ENCODE results near the gene SRP68. TPM values are rescaled to one million over a fixed set of nuclear protein-coding genes. Genes with fewer than 3 reads are reported as not detected.

The SRP68 gene
- total and polyA plus RNA-seq, 7 donors: 72.4 to 141 (median 100.0) TPM

- no peak for TF ChIP-seq CTCF (IDR thresholded peaks at IDR 0.05)
- Histone ChIP-seq H3K4me3 (no peak overlapping the region), H3K9me3 (no peaks in the 10 kb centered on the region), H3K27me3 (ENCODE audit: insufficient read depth in 3 of 3, low read length in 2 of 3) (no peaks in the 10 kb centered on the region), H3K4me1 (no peaks in the 10 kb centered on the region), H3K27ac (no peak overlapping the region), H3K36me3 (ENCODE audit: insufficient read depth in 1 of 2, low read depth in 1 of 2) (peaks cover 5 to 98% of the 10 kb centered on the region in 2 donors)
- ATAC-seq (no peak), DNase-seq (no peak)
- 83 to 93% (median 88%) methylated on average over 8 to 11 of the region's 11 CpGs for WGBS, 3 donors
- intact Hi-C loops (cut with DNase I): no loop called here
Observed at GRCh38 chr17:76087531-76087930, 15.2 kb upstream of the SRP68 start.

GRCh38 chr17:76086384-76086783 is 14.1 kb upstream of the SRP68 start:
- TF ChIP-seq CTCF (IDR thresholded peaks at IDR 0.05): no peak
- DNase-seq (no peak), ATAC-seq (no peak)
- intact Hi-C loops (cut with DNase I): no loop called here
- H3K9me3 ChIP-seq: no peaks in the 10 kb centered on the region
- H3K27ac ChIP-seq: no peak overlapping the region
- H3K4me1 ChIP-seq: no peaks in the 10 kb centered on the region
- H3K27me3 ChIP-seq (ENCODE audit: insufficient read depth in 3 of 3, low read length in 2 of 3): no peaks in the 10 kb centered on the region
- no peak overlapping the region for H3K4me3 ChIP-seq
- H3K36me3 ChIP-seq (ENCODE audit: insufficient read depth in 1 of 2, low read depth in 1 of 2): peaks cover 5 to 92% of the 10 kb centered on the region in 2 donors
- 96 to 99% (median 96%) methylated on average over 7 to 9 of the region's 9 CpGs for WGBS, 3 donors

- Histone ChIP-seq H3K9me3 (no peaks in the 10 kb centered on the region), H3K4me1 (no peaks in the 10 kb centered on the region), H3K27me3 (ENCODE audit: insufficient read depth in 3 of 3, low read length in 2 of 3) (no peaks in the 10 kb centered on the region), H3K36me3 (ENCODE audit: insufficient read depth in 1 of 2, low read depth in 1 of 2) (peaks cover 5 to 86% of the 10 kb centered on the region in 2 donors), H3K27ac (no peak overlapping the region), H3K4me3 (no peak overlapping the region)
- intact Hi-C loops (cut with DNase I): no loop called here
- no peak for DNase-seq
- no peak for TF ChIP-seq CTCF (IDR thresholded peaks at IDR 0.05)
- WGBS, 3 donors: 91 to 92% (median 91%) methylated on average over 13 of the region's 13 CpGs
- ATAC-seq: no peak
Observed at GRCh38 chr17:76085731-76086366, 13.5 kb upstream of the SRP68 start.

GRCh38 chr17:76085066-76085730 is 12.9 kb upstream of the SRP68 start:
- H3K27me3 ChIP-seq (ENCODE audit: insufficient read depth in 3 of 3, low read length in 2 of 3): no peaks in the 10 kb centered on the region
- WGBS, 3 donors: 80 to 86% (median 82%) methylated on average over 17 of the region's 17 CpGs
- no peak for ATAC-seq
- no peak overlapping the region for H3K4me3 ChIP-seq
- intact Hi-C loops (cut with DNase I): no loop called here
- no peaks in the 10 kb centered on the region for H3K9me3 ChIP-seq
- peaks cover 5 to 80% of the 10 kb centered on the region in 2 donors for H3K36me3 ChIP-seq (ENCODE audit: insufficient read depth in 1 of 2, low read depth in 1 of 2)
- no peak for TF ChIP-seq CTCF (IDR thresholded peaks at IDR 0.05)
- H3K4me1 ChIP-seq: no peaks in the 10 kb centered on the region
- H3K27ac ChIP-seq: no peak overlapping the region
- no peak for DNase-seq
